Smooth muscle cell (in vitro differentiated cells): ENCODE measurements around the gene CAMTA1. TPM values are rescaled to one million over a fixed set of nuclear protein-coding genes. Genes with fewer than 3 reads are reported as not detected.

Source experiments
- DNase-seq: peaks from one replicate; lab custom pipeline; 2025; ENCODE audit not compliant: unreplicated experiment; lab: John Stamatoyannopoulos, UW
- H2AFZ ChIP-seq: fragments of 200-600 bp; sonication (generic); 2 replicates; pipeline ENCODE4 v1.6.0; 2016; ENCODE audit warnings: antibody characterized with exemption, low read depth, mild to moderate bottlenecking
- H3F3A ChIP-seq: fragments of 200-600 bp; sonication (generic); 2 replicates; pipeline ENCODE4 v1.6.0; 2017; ENCODE audit warnings: antibody characterized with exemption, low read depth
- H3K27ac ChIP-seq: fragments of 200-600 bp; sonication (generic); 2 replicates; pipeline ENCODE4 v1.5.1; 2016; ENCODE audit warnings: low read depth, mild to moderate bottlenecking
- H3K27me3 ChIP-seq: fragments of 200-600 bp; sonication (generic); 2 replicates; pipeline ENCODE4 v1.6.1; 2016; ENCODE audit warnings: low read depth, mild to moderate bottlenecking
- H3K36me3 ChIP-seq: fragments of 200-600 bp; sonication (generic); 2 replicates; pipeline ENCODE4 v1.5.1; 2016; ENCODE audit warnings: low read depth
- H3K4me1 ChIP-seq: fragments of 200-600 bp; sonication (generic); 2 replicates; pipeline ENCODE4 v1.5.1; 2016; ENCODE audit warnings: low read depth
- H3K4me2 ChIP-seq: fragments of 200-600 bp; sonication (generic); 2 replicates; pipeline ENCODE4 v1.6.0; 2016; ENCODE audit warnings: mild to moderate bottlenecking
- H3K4me3 ChIP-seq: fragments of 200-600 bp; sonication (generic); 2 replicates; pipeline ENCODE4 v1.5.1; 2016; ENCODE audit warnings: mild to moderate bottlenecking
- H3K79me2 ChIP-seq: fragments of 200-600 bp; sonication (generic); 2 replicates; pipeline ENCODE4 v1.6.0; 2016; ENCODE audit warnings: low read depth, mild to moderate bottlenecking
- H3K9ac ChIP-seq: fragments of 200-600 bp; sonication (generic); 2 replicates; pipeline ENCODE4 v1.6.0; 2016; ENCODE audit warnings: low read depth
- H3K9me3 ChIP-seq: fragments of 200-600 bp; sonication (generic); replicated peaks from 2 replicates; pipeline ENCODE4 v1.5.1; 2016; ENCODE audit warnings: low read depth
- H4K20me1 ChIP-seq: fragments of 200-600 bp; sonication (generic); 2 replicates; pipeline ENCODE4 v1.6.0; 2016; ENCODE audit warnings: low read depth
- WGBS: methylation state at CpG from one replicate; pipeline ENCODE4 v1.1.7; 2016; ENCODE audit warnings: low lambda C conversion rate; 5-methylcytosine and 5-hydroxymethylcytosine counted together
- polyA plus RNA-seq: library from polyadenylated mRNA; unstranded; fragments of >200 nt; fragmentation: Nextera tagmentation; extraction: Ambion mirVana; gene quantifications from 2 replicates; pipeline ENCODE4 v1.2.1, GENCODE V29; 2016
- total RNA-seq: library from RNA; depleted of rRNA; stranded (reverse); fragments of >200 nt; gene quantifications from 2 replicates; pipeline ENCODE4 v1.2.3, GENCODE V29; 2014
- TF ChIP-seq, protein P1 (sequence below): fragments of 200-600 bp; sonication (generic); IDR thresholded peaks from 2 replicates; pipeline ENCODE4 v1.5.1; 2017; ENCODE audit warnings: borderline replicate concordance, mild to moderate bottlenecking, antibody characterized with exemption; ENCODE audit not compliant: insufficient read depth, poor library complexity, severe bottlenecking

CAMTA1 gene
- total and polyA plus RNA-seq, 2 experiments from 2014 or later: 139 to 145 TPM

DNA sequence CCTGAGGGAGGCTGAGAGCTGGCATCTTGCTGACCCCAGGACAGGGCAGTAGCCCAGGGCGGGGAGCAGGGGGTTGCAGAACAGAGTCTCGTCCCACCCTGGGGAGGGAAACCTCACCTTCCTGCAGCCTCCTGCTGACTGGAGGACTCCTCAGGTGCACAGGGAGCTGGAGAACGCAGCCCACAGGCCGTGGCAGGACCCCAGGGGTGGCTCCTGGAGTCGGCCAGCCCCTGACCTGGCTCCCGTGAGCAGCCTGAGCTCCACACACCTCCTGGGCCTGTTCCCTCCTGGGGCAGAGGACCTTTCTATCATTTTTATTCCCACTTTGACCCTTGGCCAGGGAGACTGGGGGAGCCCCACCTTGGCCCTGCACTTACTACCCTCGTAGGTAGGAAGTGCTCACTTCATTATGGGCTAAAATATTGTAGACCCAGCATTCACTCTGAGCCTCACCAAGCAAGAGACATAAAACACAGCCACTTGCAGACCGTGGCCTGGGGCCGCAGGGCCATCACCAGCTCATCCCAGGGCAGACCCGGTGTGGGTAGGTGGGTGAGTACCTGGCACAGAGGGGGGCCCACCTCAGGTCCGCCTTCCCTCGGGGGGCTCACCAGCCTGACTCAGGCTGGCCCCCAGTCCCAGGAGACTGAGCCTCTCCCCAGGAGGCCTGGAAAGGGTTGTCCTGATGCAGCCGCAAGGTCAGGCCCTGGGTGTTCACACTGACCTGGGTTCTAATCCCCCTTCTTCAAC lies 698.6 kb downstream of the CAMTA1 start:
- Histone ChIP-seq H2AFZ (no peak overlapping the region), H3K79me2 (no peaks in the 10 kb centered on the region), H3F3A (no peaks in the 10 kb centered on the region), H3K9ac (no peak overlapping the region), H3K9me3 (no peaks in the 10 kb centered on the region), H3K4me1 (no peaks in the 10 kb centered on the region), H3K4me3 (no peak overlapping the region), H3K36me3 (no peaks in the 10 kb centered on the region), H3K4me2 (no peak overlapping the region), H3K27ac (no peak overlapping the region), H4K20me1 (no peaks in the 10 kb centered on the region), H3K27me3 (no peaks in the 10 kb centered on the region)
- 91% methylated on average over 13 of the region's 13 CpGs for whole genome bisulfite sequencing
- TF ChIP-seq, protein P1, sequence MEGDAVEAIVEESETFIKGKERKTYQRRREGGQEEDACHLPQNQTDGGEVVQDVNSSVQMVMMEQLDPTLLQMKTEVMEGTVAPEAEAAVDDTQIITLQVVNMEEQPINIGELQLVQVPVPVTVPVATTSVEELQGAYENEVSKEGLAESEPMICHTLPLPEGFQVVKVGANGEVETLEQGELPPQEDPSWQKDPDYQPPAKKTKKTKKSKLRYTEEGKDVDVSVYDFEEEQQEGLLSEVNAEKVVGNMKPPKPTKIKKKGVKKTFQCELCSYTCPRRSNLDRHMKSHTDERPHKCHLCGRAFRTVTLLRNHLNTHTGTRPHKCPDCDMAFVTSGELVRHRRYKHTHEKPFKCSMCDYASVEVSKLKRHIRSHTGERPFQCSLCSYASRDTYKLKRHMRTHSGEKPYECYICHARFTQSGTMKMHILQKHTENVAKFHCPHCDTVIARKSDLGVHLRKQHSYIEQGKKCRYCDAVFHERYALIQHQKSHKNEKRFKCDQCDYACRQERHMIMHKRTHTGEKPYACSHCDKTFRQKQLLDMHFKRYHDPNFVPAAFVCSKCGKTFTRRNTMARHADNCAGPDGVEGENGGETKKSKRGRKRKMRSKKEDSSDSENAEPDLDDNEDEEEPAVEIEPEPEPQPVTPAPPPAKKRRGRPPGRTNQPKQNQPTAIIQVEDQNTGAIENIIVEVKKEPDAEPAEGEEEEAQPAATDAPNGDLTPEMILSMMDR: no peak
- no peak for DNase-seq

DNA sequence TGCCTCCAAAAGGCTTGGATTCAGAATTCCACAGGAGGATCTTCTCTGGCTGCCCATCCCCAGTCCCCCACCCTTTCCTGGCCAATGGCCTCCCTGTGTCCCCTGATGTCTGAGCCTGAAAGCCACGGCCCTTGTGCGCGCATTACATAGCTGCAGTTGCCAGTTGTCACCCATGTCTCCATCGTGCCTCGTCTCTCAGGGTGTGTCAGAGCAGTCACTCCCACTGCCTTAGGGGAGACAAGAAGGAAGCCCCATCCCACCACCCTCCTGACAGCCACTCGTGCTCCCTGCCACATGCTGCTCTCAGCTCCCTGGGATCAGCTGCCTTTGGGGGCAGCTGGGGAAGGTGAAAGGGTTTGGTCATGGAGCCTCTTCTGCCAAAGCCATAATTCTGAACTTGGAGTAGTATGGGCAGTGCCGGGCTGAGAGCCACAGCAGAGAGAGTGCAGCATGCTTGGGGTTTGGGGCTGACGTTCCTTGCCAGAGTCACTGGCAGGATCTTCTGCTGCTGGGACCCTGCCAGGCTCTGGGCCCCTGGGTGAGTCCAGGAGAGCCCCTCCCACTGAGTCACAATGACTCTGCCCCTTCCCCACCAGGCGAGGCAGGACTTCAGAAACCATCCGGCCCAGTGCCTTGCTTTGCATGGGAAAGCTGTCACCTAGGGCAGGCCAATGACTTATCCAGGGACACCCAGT lies 700.0 kb downstream of the CAMTA1 start:
- 94% methylated on average over 10 of the region's 10 CpGs for WGBS

DNA sequence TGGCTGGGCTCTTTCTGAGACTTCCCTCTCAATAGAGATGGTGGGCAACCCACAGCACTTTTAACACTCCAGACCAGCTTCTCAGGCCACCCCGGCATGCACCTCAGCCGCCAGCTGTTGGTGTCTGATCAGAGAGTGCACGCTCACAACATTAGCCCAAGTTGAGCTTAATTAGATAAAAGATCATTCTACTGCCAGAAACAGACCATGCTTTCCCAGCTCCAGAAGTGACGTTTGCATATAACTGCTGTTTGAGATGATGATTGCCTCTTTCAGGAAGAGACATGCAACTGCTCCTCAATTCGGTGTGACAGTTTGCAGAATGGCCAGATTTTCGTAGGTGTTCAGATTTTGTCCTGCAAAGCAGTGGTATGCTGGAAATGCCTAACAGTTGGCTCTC lies 700.6 kb downstream of the CAMTA1 start:
- H3K4me2 ChIP-seq: no peak overlapping the region
- H3K9ac ChIP-seq: no peak overlapping the region
- H3K36me3 ChIP-seq: no peaks in the 10 kb centered on the region
- H3F3A ChIP-seq: no peaks in the 10 kb centered on the region
- no peak overlapping the region for H3K27ac ChIP-seq
- H4K20me1 ChIP-seq: no peaks in the 10 kb centered on the region
- H2AFZ ChIP-seq: no peak overlapping the region
- H3K9me3 ChIP-seq: no peaks in the 10 kb centered on the region
- H3K27me3 ChIP-seq: no peaks in the 10 kb centered on the region
- DNase-seq: no peak
- no peaks in the 10 kb centered on the region for H3K4me1 ChIP-seq
- H3K4me3 ChIP-seq: no peak overlapping the region
- TF ChIP-seq, protein P1: no peak
- 90% methylated on average over 6 of the region's 6 CpGs for WGBS
- H3K79me2 ChIP-seq: no peaks in the 10 kb centered on the region

More for the DNA sequence above, 700.0 kb downstream of the CAMTA1 start:
- Histone ChIP-seq H2AFZ (no peak overlapping the region), H3K9me3 (no peaks in the 10 kb centered on the region), H3F3A (no peaks in the 10 kb centered on the region), H3K27ac (no peak overlapping the region), H3K4me1 (no peaks in the 10 kb centered on the region), H3K9ac (no peak overlapping the region), H4K20me1 (no peaks in the 10 kb centered on the region), H3K4me2 (no peak overlapping the region), H3K36me3 (no peaks in the 10 kb centered on the region), H3K79me2 (no peaks in the 10 kb centered on the region), H3K4me3 (no peak overlapping the region), H3K27me3 (no peaks in the 10 kb centered on the region)
- no peak for DNase-seq
- TF ChIP-seq, protein P1: no peak
